ENCODE measurements around the gene PTPRO.

Gene PTPRO

DNA sequence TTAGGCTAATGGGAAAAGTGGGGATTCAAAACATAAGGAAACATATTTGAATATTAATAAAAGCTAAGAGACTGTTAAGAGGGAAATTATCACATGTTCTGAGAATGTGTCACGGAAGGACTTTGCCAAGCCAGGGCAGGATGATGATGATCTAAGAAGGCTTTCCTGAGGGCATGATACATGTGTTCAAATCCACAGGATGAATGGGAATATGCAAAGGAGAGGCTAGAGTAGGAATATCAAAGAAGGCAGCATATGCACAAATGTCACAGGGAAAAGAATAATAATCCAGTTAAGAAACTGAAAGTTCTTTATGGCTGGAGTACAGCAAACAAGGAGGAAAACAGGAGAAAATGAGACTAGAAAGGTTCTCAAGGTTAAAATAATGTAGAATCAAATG lies 107.0 kb downstream of the PTPRO start:
- no peaks in the 10 kb centered on the region for H3K27me3 ChIP-seq (ENCODE audit: insufficient read depth, low read depth, severe bottlenecking)
- TF ChIP-seq, protein P1, sequence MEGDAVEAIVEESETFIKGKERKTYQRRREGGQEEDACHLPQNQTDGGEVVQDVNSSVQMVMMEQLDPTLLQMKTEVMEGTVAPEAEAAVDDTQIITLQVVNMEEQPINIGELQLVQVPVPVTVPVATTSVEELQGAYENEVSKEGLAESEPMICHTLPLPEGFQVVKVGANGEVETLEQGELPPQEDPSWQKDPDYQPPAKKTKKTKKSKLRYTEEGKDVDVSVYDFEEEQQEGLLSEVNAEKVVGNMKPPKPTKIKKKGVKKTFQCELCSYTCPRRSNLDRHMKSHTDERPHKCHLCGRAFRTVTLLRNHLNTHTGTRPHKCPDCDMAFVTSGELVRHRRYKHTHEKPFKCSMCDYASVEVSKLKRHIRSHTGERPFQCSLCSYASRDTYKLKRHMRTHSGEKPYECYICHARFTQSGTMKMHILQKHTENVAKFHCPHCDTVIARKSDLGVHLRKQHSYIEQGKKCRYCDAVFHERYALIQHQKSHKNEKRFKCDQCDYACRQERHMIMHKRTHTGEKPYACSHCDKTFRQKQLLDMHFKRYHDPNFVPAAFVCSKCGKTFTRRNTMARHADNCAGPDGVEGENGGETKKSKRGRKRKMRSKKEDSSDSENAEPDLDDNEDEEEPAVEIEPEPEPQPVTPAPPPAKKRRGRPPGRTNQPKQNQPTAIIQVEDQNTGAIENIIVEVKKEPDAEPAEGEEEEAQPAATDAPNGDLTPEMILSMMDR (IDR thresholded peaks at IDR 0.05; ENCODE audit: low read depth, low read length): no peak

DNA sequence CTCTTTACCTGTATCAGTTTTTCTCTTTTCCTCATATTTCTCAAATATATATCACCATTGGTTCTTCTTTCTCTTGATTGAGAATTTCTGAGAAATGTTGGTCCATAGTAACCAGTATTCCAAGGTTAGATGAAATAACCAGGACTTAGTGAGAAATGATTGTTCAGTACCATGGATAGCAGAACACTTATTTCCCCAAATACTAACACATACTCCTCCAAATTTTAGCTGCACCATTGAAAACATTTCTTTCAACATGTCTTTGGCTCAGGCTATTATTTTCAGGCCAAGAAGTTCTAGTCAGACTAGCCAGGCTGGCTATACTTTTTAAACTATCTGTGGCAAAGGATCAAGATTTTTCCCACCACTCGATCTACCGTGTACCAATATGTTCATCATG lies 113.3 kb downstream of the PTPRO start:
- Histone ChIP-seq H3K27me3 (ENCODE audit: insufficient read depth, low read depth, severe bottlenecking) (no peaks in the 10 kb centered on the region), H3K4me3 (ENCODE audit: low read depth, low read length) (no peak overlapping the region), H3K27ac (no peak overlapping the region), H3K9me3 (ENCODE audit: severe bottlenecking) (no peaks in the 10 kb centered on the region), H3K36me3 (no peaks in the 10 kb centered on the region)
- no peak for DNase-seq
- TF ChIP-seq, protein P1 (IDR thresholded peaks at IDR 0.05; ENCODE audit: low read depth, low read length): no peak

More for the DNA sequence above, 107.0 kb downstream of the PTPRO start:
- Histone ChIP-seq H3K4me3 (ENCODE audit: low read depth, low read length) (no peak overlapping the region), H3K27ac (no peak overlapping the region), H3K36me3 (no peaks in the 10 kb centered on the region), H3K9me3 (ENCODE audit: severe bottlenecking) (no peaks in the 10 kb centered on the region)
- DNase-seq: no peak

DNA sequence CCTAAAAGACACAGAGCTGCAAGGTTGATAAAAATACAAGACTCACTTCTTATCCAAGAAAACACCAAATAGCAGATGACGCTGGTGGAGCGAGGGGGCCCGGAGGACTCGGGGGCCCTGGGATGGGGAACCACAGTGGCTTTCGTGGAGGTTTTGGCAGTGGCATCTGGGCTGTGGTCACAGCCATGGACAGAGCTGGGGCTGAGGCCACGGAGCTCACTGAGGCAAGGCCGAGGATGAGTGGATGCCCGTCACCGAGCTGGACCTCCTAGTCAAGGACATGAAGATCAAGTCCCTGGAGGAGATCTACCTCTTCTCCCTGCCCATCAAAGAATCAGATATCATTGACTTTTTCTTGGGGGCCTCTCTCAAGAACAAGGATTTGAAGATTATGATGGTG lies 117.2 kb downstream of the PTPRO start:
- Histone ChIP-seq H3K27me3 (ENCODE audit: insufficient read depth, low read depth, severe bottlenecking) (no peaks in the 10 kb centered on the region), H3K36me3 (no peaks in the 10 kb centered on the region), H3K27ac (no peak overlapping the region), H3K9me3 (ENCODE audit: severe bottlenecking) (no peaks in the 10 kb centered on the region), H3K4me3 (ENCODE audit: low read depth, low read length) (no peak overlapping the region)
- TF ChIP-seq, protein P1 (IDR thresholded peaks at IDR 0.05; ENCODE audit: low read depth, low read length): no peak
- no peak for DNase-seq

DNA sequence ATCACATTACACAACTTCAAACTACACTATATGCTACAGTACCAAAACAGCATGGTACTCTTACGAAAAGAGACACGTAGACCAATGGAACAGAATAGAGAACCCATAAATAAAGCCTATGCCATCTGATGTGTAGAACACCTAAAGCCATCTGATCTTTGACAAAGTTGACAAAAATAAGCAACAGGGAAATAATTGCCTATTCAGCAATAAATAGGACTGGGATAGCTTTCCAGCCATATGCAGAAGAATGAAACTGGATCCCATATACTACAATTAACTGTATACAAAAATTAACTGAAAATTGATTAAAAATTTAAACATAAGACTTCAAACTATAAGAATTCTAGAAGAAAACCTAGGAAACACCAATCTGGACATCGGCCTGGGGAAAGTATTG lies 120.7 kb downstream of the PTPRO start:
- no peaks in the 10 kb centered on the region for H3K9me3 ChIP-seq (ENCODE audit: severe bottlenecking)
- no peaks in the 10 kb centered on the region for H3K36me3 ChIP-seq
- no peak for DNase-seq
- no peak overlapping the region for H3K4me3 ChIP-seq (ENCODE audit: low read depth, low read length)
- TF ChIP-seq, protein P1 (IDR thresholded peaks at IDR 0.05; ENCODE audit: low read depth, low read length): no peak
- no peak overlapping the region for H3K27ac ChIP-seq
- H3K27me3 ChIP-seq (ENCODE audit: insufficient read depth, low read depth, severe bottlenecking): no peaks in the 10 kb centered on the region

DNA sequence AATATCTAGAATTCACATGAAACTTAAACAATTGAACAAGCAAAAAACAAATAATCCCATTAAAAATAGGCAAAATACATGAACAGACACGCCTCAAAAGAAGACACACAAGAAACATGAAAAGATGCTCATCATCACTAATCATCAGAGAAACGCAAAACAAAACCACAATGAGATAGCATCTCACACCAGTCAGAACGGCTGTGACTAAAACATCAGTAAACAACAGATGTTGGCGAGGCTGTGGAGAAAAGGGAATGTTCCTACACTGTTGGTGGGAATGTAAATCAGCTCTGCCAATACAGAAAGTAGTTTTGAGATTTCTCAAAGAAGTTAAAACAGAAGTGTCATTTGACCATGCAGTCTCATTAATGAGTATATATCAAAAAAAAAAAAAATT lies 121.3 kb downstream of the PTPRO start:
- TF ChIP-seq, protein P1 (IDR thresholded peaks at IDR 0.05; ENCODE audit: low read depth, low read length): no peak
- no peak overlapping the region for H3K4me3 ChIP-seq (ENCODE audit: low read depth, low read length)
- no peaks in the 10 kb centered on the region for H3K27me3 ChIP-seq (ENCODE audit: insufficient read depth, low read depth, severe bottlenecking)
- H3K27ac ChIP-seq: no peak overlapping the region
- no peaks in the 10 kb centered on the region for H3K9me3 ChIP-seq (ENCODE audit: severe bottlenecking)
- DNase-seq: no peak
- H3K36me3 ChIP-seq: no peaks in the 10 kb centered on the region

DNA sequence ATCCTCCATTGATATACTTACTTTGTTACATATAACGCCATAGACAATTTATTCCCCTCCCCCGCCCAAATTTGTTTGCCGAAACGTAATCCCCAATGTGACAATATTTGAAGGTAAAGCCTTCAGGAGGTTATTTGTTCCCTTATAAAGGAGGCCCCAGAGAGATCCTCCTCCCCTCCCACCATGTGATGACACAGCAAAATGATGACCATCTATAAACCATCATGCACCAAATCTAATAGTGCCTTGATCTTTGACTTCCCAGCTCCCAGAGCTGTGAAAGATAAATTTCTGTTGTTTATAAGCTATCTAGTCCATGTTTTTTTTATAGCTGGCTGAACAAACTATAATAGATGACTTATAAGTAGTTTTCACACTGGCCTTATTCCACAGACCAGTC lies 122.2 kb downstream of the PTPRO start:
- H3K9me3 ChIP-seq (ENCODE audit: severe bottlenecking): no peaks in the 10 kb centered on the region
- TF ChIP-seq, protein P1 (IDR thresholded peaks at IDR 0.05; ENCODE audit: low read depth, low read length): no peak
- H3K36me3 ChIP-seq: no peaks in the 10 kb centered on the region
- H3K27ac ChIP-seq: no peak overlapping the region
- no peak for DNase-seq
- no peaks in the 10 kb centered on the region for H3K27me3 ChIP-seq (ENCODE audit: insufficient read depth, low read depth, severe bottlenecking)
- no peak overlapping the region for H3K4me3 ChIP-seq (ENCODE audit: low read depth, low read length)
